GM21423 (cell line): ENCODE data around the gene SAMSN1.
A peak's percentile ranks its signal among the peaks of the same experiment; 100 is the strongest.

Source experiments
- ATAC-seq: cut with Tn5 transposase; IDR thresholded peaks from one replicate; pipeline ENCODE4 v1.9.1; 2021; ENCODE audit warnings: mild to moderate bottlenecking, moderate library complexity; ENCODE audit not compliant: unreplicated experiment

The SAMSN1 gene

DNA sequence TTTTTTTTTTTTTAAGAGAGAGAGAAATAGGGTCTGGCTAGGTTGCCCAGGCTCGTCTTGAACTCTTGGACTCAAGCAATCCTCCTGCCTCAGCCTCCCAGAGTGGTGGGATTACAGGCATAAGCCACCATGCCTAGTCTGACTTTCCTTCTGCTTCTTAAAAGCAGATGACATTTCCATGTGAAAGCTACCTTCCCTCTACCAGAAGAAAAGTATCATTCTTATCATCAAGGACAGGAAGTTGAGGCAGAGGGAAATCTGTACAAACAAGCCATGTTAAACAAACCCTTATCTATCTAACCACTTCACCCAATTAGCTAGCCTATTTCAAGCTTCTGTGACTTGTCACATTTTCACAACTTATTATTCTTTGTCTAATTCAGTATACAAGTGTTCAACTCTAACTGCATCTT, 54.8 kb downstream of the SAMSN1 start:
- ATAC-seq = no peak

DNA sequence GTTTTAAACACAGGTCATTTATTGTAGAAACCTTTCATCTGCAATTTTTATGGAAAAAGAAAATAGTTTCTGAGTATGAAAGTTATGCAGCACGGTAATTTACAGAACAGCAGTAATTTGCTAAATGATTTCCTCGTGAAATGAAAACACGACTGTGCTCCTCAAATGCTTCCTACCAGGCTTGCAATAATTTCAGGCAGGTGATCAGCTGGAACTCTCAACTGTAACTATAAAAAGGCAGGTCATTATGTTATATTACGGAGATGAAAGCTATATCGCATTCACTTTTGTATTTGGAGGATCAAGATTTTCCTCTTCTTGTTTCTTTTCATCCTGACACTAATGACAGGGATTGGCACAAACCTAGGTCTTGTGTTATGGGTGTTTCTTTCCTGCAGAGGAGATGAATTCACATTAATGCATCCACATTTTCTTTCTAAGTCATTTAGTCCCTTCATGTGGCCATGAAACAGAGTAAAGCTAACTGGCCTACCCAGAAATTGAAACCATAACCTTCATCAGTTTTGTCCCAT, 57.4 kb downstream of the SAMSN1 start:
- ATAC-seq = no peak

DNA sequence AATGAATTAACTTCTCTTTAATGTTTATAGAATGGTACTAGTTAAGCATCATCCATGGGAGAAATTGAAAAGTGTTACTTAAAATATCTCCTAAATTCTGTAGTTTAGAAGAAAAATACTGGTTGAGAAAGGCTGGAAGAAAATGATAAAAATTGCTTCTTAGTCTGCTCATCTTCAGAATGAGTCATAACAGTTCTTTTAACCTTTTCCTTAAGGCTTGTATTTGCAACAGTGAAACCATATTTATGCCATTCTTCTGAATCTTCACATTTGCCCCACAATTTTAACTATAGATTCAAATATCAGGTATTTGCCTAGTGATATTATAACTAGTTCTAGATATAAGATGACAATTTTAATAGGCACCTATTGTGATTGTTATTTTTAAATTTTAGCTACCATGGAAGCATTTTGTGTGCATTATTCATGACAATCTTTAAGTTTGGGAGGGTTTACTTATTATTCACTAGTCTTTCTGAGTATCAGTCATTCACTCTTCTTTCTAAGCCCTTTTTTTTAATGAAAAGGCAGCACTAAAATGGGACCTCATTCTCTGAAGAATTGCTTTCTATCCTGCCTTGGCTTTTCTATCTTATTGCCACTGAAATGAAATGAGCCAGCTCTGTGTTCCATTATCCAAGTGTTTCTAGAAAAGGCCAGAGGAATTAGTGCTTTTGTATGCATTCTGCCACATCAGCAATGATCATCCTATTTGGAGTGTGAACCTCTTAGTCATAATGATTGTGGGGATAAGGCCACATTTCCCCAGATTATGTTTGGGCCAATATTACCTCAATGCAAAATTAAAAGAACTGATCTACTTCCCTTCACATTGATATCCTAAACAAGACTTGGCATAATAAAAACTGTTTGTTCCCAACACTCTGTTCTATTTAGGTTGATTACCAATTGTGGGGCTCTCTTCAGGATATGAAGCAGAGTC, 58.4 kb downstream of the SAMSN1 start:
- ATAC-seq = no peak

DNA sequence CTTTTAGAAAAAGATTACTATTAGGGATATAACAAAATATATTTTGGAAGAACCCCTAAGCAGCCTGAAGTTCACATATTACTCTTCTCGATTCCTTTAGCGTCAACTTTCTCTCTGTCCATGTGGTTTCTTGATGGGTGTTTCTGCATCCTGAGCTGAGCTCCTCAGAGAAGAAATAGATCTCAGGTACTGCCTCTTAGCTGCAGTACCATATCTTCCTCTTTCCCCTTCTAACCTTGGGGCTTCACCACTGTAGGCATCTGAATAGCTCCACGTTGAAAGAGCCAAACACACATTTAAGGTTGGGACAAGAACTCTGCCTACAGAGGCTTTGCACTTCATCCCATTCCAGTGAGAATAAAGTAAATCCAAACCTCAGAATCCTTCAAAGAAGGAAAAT, 59.2 kb downstream of the SAMSN1 start:
- no peak for ATAC-seq

DNA sequence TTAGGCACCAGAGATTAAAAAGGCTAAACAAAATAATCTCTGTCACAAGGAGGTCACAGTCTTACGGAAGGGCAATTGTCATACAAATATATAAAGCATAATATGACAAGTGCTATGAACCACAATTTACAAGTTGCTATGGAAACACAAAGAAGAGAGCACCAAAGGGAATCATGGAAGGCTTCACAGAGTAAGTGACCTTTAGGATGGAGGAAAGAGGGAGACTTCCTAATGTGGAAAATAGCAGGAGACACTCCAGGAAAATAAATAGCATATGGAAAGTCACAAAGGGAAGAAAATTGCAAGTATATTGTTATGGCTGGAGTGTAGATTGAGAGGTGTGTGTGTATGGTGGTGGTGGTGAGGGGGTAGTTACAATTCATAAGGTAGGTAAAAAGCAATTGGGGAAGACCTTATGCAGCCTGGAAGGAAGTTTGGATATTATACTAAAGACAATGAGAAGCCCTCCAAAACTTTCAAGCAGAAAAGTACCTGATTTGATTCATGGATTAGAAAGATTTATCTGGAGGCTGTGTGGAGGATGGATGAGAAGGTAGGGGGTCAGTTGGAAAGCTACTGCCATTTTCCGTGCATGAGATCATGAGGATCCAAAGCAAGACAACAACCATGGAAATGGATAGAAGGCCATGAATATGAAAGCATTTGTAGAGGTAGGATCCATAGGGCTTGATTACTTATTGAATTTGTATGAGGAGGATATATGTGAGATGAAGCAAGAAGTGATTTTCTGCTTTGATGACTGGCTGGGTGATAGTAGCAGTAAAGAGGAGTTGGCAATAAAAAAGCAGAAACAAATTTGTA, 61.7 kb downstream of the SAMSN1 start:
- no peak for ATAC-seq

DNA sequence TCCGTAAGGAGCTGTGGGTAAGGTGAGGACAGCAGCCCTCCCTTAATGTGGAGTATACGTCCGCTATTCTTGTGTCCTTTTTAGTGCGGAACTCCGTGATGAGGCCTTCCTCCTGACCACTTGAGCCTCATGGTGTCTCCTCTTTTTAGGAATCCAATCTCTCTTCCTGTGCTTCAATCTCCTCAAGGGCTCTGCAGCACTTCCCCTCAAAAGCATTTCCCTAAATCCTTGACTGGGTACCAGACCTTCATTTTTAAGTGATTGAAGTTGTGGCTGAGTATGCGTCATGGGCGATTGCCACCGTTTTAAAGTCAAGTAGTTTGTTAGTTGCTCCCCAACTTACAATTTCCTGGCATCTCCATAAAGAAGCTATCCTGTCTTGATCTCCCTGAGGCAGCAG, 62.8 kb downstream of the SAMSN1 start:
- no peak for ATAC-seq

DNA sequence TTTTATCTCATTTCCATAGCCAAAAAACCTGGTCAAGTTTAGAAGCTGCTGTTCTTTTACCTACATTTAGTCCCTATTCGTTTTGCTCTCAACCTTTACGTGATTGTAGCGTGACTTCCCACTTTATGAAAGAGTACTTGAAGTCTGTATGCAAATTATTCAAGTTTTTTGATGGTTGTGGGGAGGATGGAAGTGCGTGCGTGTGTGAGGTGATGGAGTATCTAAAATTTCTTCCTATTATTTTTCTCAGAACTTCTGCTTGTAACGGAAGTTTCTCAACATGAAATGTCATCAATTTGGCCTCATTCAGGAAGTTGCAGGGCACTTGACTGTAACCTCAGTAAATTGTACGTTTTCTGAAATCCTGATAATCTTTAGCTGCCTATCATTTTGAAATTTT, 64.0 kb downstream of the SAMSN1 start:
- ATAC-seq = no peak

DNA sequence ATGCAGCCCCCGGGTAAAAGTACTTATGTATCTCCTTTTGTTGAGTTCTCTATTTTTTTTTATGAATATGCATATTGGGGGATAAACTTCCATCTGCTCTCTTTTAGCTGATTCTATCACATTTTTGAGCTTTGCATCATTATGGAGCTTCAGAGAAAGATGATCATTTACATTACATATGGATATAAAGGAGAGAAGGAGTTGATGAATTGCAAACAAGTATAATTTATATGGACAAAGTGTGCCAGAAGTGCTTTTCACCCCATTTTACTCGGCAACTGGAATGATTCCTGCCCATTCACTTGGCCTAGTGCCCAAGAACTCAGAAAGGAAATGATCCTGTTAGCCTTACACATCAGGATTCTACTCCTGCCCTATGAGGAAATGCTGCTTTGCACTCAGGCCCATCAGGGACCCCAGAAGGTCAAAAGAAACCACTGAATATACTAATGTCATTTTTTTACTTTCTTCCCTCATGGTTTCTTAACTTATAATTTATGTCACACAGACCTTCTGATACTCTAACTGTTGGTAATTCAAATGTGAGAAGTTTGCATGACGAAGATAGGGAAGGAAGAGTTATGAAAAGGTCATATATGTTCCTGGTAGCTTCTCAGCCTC, 65.6 kb downstream of the SAMSN1 start:
- ATAC-seq = no peak

DNA sequence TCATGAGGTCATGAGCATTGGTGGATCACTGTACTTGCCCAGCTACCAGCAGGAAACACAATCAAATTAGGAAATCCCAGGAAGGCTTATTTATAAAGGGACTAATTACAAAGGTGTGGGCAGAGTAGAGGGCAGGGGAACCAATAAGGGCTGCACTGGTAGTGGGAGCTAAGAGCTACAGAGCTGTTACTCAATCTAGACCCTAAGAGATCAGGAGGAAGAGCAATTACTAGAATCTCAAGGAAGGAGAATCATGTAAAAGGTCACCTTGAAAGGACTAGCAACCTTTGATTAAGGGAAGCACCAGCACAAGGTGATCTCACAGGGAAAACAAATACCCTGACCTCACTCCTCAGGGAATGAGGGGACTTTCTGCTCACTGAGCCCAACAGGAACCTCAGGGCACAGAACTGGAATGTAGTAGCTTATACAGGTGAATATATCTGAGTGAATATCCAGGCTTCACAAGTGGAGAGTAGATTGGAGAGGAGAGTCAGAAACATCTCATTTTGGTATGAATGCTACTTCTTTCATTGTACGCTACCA, 66.8 kb downstream of the SAMSN1 start:
- no peak for ATAC-seq

DNA sequence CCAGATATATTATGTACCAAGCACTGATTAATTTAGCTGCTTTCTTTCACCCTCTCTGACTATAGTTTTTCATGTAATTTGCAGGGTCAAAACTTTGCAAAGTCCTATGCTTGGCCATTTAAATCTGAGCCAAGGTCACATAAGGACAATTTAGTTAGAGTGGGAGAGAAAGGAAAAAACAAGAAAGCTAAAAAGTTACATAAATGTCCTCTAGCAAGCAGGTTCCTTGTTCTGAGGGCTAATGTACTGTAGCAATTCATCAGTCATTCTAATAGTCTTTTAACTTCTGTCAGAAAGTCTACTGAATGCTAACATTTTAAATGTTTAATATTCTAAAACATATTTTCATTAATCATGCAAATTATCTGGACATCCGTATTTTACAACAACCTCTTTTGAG, 68.3 kb downstream of the SAMSN1 start:
- no peak for ATAC-seq

DNA sequence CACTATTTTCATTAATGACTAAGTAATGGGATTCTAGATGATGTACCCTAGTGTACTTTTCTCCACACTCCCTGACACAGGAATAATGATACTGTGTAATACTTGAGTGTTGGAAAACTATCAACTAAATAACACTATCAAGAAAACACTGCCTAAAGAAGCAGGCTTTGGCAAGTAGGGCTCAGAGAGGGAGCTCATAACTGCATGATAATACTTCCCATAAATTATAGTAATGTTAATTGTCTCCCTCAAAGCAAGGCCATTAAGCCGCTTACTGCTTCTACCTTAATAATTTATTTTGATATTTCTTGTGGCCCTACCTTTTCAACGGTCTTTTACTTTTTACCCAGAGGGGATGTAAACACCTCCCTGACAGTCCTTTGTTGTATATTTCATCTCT, 69.0 kb downstream of the SAMSN1 start:
- ATAC-seq = no peak

DNA sequence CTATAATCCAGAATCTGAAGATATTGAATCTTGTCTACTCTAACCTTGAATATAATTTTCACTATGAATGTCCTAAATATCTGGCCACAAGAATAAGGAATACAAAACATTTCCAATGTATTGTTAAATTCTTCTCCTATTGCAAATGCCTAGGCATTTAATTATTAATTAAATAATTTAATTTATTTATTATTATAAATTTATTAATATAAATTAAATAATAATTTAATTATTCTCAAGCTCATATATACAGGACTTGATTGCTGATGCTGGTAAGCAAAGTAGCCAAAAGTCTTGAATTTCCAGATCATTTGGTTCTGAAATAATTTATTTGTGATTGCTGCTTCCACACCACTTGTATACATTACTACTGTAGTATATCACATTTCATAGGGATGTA, 71.1 kb downstream of the SAMSN1 start:
- ATAC-seq = no peak

DNA sequence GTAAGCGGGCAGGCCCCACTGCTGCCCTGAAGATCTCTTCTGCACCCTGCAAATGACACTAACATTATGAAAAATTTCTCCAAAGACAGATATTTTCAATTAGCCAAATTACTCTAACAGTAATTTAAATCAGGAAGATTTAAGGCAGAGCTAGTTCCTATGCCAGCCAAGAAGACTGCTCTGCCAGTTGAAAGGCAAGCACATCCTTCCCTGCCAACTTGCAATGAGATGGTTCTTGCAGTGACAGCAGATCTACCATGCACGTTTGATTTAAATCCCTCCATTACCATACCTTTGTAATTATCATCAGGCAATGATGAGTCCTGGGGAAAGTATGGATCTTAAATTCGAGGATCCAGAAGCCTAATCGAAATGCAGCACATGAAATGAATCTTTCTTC, 76.5 kb downstream of the SAMSN1 start:
- ATAC-seq = no peak

DNA sequence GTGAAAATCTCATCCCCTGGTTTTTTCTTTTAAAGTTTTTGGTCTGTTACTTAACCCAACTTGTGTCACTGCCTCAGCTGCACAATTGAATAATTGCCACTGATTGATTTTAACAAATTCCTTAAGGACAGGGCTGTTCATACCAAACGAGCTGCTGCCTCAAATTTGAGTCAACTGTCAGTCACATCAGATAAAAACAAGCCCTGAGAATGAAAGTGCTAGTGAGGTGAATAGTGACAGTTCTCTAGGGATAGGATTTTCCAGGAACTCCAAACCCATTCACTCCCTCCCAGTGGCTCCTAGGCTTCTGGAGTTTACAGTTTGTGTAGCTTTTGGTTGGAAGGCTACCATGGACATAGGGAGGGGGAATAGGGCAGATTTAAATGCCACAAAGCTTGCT, 79.4 kb downstream of the SAMSN1 start:
- no peak for ATAC-seq

DNA sequence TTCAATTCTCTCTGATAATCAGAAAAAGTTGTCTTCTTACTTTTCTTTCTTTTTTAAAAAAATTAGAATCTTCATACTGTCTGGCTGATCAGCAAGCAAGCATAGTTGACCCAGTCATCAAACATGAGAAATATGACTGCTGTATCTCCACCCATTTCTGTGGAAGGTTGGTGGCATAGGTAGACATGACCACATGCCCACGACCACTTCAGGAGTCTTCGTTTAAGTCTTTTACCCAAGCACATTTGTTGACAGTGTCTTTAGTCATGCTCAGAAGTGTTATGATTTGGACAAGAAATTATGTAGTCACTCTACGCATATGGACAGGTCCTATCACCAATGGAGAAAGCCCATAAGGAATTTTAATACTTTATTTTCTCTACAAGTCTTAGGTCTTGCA, 88.4 kb downstream of the SAMSN1 start:
- ATAC-seq = no peak

DNA sequence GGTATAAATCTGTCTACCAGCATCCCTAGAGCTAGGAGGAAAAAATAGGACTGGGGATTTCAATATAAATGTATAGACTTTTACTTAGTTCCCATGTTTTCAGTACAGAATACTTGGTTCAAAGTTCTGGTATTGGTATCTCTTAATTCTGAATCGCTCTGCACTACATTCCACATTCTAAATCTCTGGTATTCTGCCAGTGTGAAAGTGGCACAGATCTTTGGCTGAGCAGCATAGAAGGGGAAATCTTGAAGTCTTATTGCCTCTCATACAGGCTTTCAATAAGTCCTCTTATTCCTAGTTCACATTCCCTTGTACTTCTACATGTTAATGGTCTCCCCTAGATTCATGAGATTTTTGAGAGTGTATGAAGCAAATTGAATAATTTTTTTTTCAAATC, 89.2 kb downstream of the SAMSN1 start:
- no peak for ATAC-seq

DNA sequence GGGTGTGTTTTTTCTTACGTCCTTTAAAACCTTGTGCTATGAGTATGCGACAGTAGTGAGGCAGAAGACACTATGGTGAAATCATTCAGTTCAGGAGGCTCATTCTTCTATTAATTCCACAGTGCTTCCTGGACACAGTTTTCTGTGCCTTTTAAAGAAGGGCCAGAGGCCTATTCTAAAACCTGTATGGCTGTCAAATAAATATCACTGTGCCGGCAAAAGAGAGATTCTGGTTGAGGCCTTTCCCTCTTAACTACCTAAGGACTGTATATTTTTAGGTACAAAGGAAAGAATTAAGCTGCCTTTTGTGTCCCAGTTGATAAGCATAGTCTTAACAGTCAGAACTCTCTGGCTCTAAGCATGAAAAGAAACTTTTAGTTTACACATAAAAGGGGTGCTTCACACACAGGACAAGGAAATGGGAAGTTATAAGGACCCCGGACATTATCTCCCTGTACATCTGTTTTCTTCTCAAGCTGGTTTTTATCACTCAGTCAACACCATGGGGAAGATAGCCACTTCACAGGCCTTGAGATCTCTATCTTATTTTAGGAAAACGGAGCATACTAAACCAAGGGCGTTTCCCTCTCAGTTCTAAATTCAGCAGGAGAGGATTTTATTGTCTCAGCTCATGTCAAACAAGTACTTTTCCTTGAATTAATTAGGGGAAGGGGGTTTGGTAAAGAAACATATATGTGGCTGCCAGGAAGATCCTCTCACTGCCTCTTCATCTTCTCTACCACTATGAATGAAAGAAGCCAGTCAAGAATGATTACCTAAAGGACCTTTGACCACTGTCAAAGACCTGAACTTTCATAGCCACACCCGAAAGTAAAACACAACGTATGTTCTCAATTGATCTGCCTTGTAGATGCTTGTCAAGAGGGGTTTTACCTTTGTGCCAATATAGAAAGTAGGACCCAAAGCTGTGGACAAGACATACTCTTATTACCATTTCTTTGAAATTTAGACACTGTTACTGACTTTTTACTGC, 91.8 kb downstream of the SAMSN1 start:
- peak; percentile 77 for ATAC-seq

DNA sequence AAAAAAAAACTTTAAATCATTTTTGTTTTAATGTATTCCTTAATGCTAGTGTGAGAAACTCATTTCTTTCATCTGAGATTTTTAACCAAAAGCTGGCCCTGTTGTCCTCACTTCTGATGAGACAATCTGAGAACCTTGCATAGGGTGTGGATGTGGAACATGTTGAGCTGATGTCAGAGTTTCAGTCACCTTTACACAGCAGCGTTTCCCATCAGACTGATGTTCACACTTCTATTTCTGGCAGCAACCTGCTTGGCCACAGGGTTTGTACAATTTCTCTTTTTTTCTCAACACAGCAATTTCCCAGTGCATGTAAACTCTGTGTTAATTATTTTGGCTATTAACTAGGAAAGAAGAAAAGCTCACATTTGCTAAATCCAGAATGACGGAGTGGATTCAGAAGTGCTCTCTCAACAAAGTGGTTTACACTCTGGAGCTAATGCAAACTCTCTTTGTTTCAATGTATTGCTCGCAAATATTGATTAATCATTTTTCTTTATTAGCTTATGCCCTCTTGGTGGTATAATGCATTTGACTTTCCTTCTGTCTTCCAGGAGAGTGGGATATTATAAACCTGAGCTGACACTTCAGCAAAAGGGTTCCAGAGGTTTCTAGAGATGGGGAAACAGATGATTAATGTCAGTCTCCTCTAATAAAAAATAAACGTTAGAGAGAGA, 92.6 kb downstream of the SAMSN1 start:
- ATAC-seq = peak; percentile 82

DNA sequence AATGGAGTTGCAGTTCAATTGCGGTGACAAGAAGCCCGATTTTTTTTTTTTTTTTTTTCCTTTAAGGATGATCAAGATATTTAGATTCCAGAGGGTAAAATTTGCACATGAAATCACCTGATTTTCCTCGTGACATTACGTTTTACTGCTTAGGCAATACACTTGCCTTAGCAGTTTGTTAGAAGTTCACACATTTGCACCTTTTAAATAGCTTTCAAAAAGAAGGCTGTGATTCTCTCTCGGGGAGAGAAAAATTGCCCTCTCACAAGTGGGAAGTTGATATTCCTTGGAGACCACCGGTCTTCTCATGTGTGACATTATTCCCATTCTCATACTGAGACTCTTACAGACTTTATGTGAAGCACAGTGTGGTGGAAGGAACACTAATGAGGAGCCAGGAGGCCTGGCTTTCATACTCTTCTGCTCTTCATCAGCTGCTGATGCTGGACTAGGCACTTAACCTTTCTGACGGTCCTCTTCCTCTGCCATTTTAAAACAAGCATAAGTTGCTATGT, 93.3 kb downstream of the SAMSN1 start:
- no peak for ATAC-seq
